Astrocyte of the cerebellum (primary cell): ENCODE data around the gene TTC17.

Experiments
- DNase-seq: peaks from one replicate; pipeline ENCODE4 v3.0.0-alpha.2; 2011; ENCODE audit warnings: low read depth
- H3K4me3 ChIP-seq: 2 replicates; pipeline ENCODE4 v1.5.1; 2011; ENCODE audit warnings: mild to moderate bottlenecking, low read depth, low read length, moderate library complexity
- CTCF ChIP-seq: IDR thresholded peaks from 2 replicates; pipeline ENCODE4 v1.5.1; 2012; ENCODE audit warnings: low read length, low read depth, moderate library complexity, mild to moderate bottlenecking; ENCODE audit errors: missing control alignments
- in situ Hi-C: cut with HindIII; loops from 2 replicates; pipeline ENCODE4 v1.10.0; 2017; ENCODE audit warnings: low sequenced_read_pairs

Gene TTC17

GRCh38 chr11:43486141-43486540 lies 127.4 kb downstream of the TTC17 start:
- TF ChIP-seq CTCF = no peak
- H3K4me3 ChIP-seq = no peak overlapping the region
- no peak for DNase-seq
- in situ Hi-C loops = no loop called here

- no peak for TF ChIP-seq CTCF
- H3K4me3 ChIP-seq = no peak overlapping the region
- no peak for DNase-seq
- in situ Hi-C loops = no loop called here
Observed at GRCh38 chr11:43489869-43490465, 131.2 kb downstream of the TTC17 start.

GRCh38 chr11:43492701-43493100 lies 134.0 kb downstream of the TTC17 start:
- no peak for TF ChIP-seq CTCF
- in situ Hi-C loops = no loop called here
- no peak overlapping the region for H3K4me3 ChIP-seq
- no peak for DNase-seq

- in situ Hi-C loops = no loop called here
- no peak for TF ChIP-seq CTCF
- no peak overlapping the region for H3K4me3 ChIP-seq
- DNase-seq = no peak
Observed at GRCh38 chr11:43493431-43493830, 134.7 kb downstream of the TTC17 start.

GRCh38 chr11:43497144-43497543 lies 138.4 kb downstream of the TTC17 start:
- in situ Hi-C loops = no loop called here
- no peak overlapping the region for H3K4me3 ChIP-seq
- DNase-seq = no peak
- TF ChIP-seq CTCF = no peak

GRCh38 chr11:43498561-43498960 lies 139.8 kb downstream of the TTC17 start:
- no peak for TF ChIP-seq CTCF
- H3K4me3 ChIP-seq = no peak overlapping the region
- in situ Hi-C loops = no loop called here
- no peak for DNase-seq
